Measurements from ENCODE around the gene SH3D19.

Gene SH3D19

GRCh38 chr4:151246742-151247141 lies 78.7 kb downstream of the SH3D19 start:
- Histone ChIP-seq H2AFZ (ENCODE audit: low read length) (no peak overlapping the region), H3K4me2 (ENCODE audit: low read depth, low read length, poor library complexity, severe bottlenecking) (no peak overlapping the region), H4K20me1 (ENCODE audit: insufficient read depth, low read length, poor library complexity, severe bottlenecking) (no peaks in the 10 kb centered on the region), H3K4me1 (ENCODE audit: insufficient read depth, low read length, poor library complexity, severe bottlenecking) (no peaks in the 10 kb centered on the region), H3F3A (ENCODE audit: low read depth) (no peaks in the 10 kb centered on the region), H3K9ac (ENCODE audit: low read depth, low read length, poor library complexity, severe bottlenecking) (no peak overlapping the region), H3K27me3 (ENCODE audit: insufficient read depth, low read length, poor library complexity, severe bottlenecking) (no peaks in the 10 kb centered on the region), H3K79me2 (ENCODE audit: insufficient read depth, low read length) (no peaks in the 10 kb centered on the region), H3K36me3 (ENCODE audit: insufficient read depth, low read length) (no peaks in the 10 kb centered on the region), H3K4me3 (ENCODE audit: low read length, poor library complexity, severe bottlenecking) (no peak overlapping the region), H3K9me3 (ENCODE audit: insufficient read depth, low read depth, low read length) (no peaks in the 10 kb centered on the region), H3K9me2 (replicated peaks; ENCODE audit: low read depth, low read length) (no peaks in the 10 kb centered on the region)
- TF ChIP-seq, protein P1, sequence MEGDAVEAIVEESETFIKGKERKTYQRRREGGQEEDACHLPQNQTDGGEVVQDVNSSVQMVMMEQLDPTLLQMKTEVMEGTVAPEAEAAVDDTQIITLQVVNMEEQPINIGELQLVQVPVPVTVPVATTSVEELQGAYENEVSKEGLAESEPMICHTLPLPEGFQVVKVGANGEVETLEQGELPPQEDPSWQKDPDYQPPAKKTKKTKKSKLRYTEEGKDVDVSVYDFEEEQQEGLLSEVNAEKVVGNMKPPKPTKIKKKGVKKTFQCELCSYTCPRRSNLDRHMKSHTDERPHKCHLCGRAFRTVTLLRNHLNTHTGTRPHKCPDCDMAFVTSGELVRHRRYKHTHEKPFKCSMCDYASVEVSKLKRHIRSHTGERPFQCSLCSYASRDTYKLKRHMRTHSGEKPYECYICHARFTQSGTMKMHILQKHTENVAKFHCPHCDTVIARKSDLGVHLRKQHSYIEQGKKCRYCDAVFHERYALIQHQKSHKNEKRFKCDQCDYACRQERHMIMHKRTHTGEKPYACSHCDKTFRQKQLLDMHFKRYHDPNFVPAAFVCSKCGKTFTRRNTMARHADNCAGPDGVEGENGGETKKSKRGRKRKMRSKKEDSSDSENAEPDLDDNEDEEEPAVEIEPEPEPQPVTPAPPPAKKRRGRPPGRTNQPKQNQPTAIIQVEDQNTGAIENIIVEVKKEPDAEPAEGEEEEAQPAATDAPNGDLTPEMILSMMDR (conservative IDR thresholded peaks at IDR 0.05; ENCODE audit: low read length) = no peak
- no peak for TF ChIP-seq EZH2phosphoT487 (IDR thresholded peaks at IDR 0.05; ENCODE audit: borderline replicate concordance)

GRCh38 chr4:151242305-151242704 lies 83.1 kb downstream of the SH3D19 start:
- Histone ChIP-seq H3K36me3 (ENCODE audit: insufficient read depth, low read length) (no peaks in the 10 kb centered on the region), H3K4me1 (ENCODE audit: insufficient read depth, low read length, poor library complexity, severe bottlenecking) (no peaks in the 10 kb centered on the region), H2AFZ (ENCODE audit: low read length) (no peak overlapping the region), H3K27me3 (ENCODE audit: insufficient read depth, low read length, poor library complexity, severe bottlenecking) (no peaks in the 10 kb centered on the region), H3F3A (ENCODE audit: low read depth) (no peaks in the 10 kb centered on the region), H3K9ac (ENCODE audit: low read depth, low read length, poor library complexity, severe bottlenecking) (no peak overlapping the region), H3K4me3 (ENCODE audit: low read length, poor library complexity, severe bottlenecking) (no peak overlapping the region), H3K4me2 (ENCODE audit: low read depth, low read length, poor library complexity, severe bottlenecking) (no peak overlapping the region), H3K9me3 (ENCODE audit: insufficient read depth, low read depth, low read length) (no peaks in the 10 kb centered on the region), H3K79me2 (ENCODE audit: insufficient read depth, low read length) (no peaks in the 10 kb centered on the region), H3K9me2 (replicated peaks; ENCODE audit: low read depth, low read length) (no peaks in the 10 kb centered on the region), H4K20me1 (ENCODE audit: insufficient read depth, low read length, poor library complexity, severe bottlenecking) (no peaks in the 10 kb centered on the region)
- TF ChIP-seq EZH2phosphoT487 (IDR thresholded peaks at IDR 0.05; ENCODE audit: borderline replicate concordance) = no peak
- TF ChIP-seq, protein P1 (conservative IDR thresholded peaks at IDR 0.05; ENCODE audit: low read length) = no peak

GRCh38 chr4:151239608-151240007 lies 85.8 kb downstream of the SH3D19 start:
- Histone ChIP-seq H3K79me2 (ENCODE audit: insufficient read depth, low read length) (no peaks in the 10 kb centered on the region), H3K9ac (ENCODE audit: low read depth, low read length, poor library complexity, severe bottlenecking) (no peak overlapping the region), H3K9me3 (ENCODE audit: insufficient read depth, low read depth, low read length) (no peaks in the 10 kb centered on the region), H3K4me3 (ENCODE audit: low read length, poor library complexity, severe bottlenecking) (no peak overlapping the region), H3K4me1 (ENCODE audit: insufficient read depth, low read length, poor library complexity, severe bottlenecking) (no peaks in the 10 kb centered on the region), H3F3A (ENCODE audit: low read depth) (no peaks in the 10 kb centered on the region), H3K4me2 (ENCODE audit: low read depth, low read length, poor library complexity, severe bottlenecking) (no peak overlapping the region), H3K27me3 (ENCODE audit: insufficient read depth, low read length, poor library complexity, severe bottlenecking) (no peaks in the 10 kb centered on the region), H3K36me3 (ENCODE audit: insufficient read depth, low read length) (no peaks in the 10 kb centered on the region), H2AFZ (ENCODE audit: low read length) (no peak overlapping the region), H3K9me2 (replicated peaks; ENCODE audit: low read depth, low read length) (no peaks in the 10 kb centered on the region), H4K20me1 (ENCODE audit: insufficient read depth, low read length, poor library complexity, severe bottlenecking) (no peaks in the 10 kb centered on the region)
- no peak for TF ChIP-seq EZH2phosphoT487 (IDR thresholded peaks at IDR 0.05; ENCODE audit: borderline replicate concordance)
- TF ChIP-seq, protein P1 (conservative IDR thresholded peaks at IDR 0.05; ENCODE audit: low read length) = no peak

Data from Loucy (cell line).